GM19372 (cell line): ENCODE measurements around the gene CMYA5.
"Not testable (repeated sequence)": the region's sequence is repeated elsewhere in the genome, so short reads cannot be mapped to it uniquely, and the experiment has no call there.

Source experiments
- ATAC-seq: cut with Tn5 transposase; IDR thresholded peaks from one replicate; pipeline ENCODE4 v1.9.1; 2021; ENCODE audit warnings: mild to moderate bottlenecking, low read depth, moderate library complexity; ENCODE audit not compliant: unreplicated experiment

Gene CMYA5

DNA sequence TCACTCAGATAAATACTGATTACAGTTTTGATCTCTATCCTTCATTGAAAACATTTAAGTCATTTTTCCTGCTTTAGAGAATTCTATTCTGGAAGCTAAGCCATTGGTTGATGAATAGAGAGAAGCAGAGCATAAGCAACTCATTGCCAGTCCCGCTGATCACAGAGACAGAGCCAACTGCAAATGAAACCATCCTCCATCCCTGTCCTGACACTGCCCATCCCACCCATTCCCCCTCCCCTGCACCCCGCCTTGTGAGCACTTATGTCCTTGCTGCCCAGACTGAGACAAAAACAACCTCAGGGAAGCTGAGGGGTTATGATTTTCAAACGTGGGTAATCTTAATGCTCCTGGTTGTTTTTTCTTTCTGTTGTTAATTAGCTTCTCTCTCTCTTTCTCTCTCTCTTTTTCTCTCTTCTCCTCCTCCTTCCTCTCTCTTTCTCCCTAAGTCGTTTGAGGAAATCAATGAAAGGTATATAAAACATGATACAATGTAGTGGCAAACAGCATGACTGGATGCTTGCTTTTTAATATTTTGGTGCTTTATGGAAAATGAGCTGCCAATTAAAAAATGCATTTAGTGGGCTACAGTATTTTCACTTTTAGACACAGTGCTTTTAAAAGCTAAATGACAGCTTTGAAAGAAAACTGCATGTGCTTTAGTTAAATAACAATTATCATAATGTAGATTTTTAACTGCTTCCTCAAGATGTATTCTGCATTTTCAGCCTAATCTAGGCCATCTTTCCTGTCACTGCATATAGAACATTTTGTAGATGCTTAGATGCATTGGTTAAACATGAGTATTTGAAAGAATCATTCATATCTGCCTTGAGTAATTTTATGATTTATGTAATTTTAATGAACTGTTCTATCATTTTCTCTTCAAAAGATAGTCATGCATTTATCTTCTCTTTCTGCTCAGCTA is 57.3 kb downstream of the CMYA5 start:
- ATAC-seq = no peak

DNA sequence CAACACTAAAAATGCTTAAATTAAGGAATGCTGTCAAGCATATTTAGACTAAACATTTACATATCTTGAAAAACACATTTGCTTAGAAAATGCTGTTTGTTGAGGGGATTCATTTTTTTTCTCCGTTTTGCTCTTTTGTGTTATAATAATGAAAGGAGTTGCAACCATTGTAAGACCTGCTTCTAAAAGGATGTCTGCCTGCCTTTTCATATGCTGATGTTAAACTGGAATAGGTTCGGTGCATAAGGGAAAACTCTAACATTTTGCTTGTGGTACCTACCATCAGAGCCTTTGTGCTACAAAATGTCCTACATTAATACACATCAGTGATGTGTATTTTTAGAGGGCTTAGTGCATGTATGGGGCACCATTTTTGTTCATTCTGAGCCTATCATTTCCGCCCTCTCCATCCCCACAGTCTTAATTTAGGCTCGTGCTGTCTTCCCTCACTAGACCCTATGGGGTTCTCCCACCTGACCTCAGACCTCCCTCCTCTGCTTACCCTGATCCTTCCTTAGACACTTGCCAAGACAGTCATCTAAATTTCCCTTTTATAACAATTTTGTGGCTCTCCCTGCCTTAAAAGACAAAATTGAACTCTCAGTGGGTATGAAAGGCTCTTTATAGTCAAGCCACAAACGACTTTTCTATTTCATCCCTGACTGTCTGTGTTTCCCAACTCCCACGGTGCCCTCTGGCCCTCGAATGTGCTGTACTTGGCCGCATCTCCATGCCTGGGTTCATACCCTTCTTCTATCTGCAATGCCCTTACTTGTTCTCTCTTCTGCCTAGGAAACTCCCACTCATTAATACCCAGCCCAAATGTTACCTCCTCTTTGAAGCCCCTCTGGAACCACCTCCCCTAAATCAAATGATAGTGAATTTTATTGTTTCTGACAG is 61.2 kb downstream of the CMYA5 start:
- ATAC-seq = no peak

DNA sequence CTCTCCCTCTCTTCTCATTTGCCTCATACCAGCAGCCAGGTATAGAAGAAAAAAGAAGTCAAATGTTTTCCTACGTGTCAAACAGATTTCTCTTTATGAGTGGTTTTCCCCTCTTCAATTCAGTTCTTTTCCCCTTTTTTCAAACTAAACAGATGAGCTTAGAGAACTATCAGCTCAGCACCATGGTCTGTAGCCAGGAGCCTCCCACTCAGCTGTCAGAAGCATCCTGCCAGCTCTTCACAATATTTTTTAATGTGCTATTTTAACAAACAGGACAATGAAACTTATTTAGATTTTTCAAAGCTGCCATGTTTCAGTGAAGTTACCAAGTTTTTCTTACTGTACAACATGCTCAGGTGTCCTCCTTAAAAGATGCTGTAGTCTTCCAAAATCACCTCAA is 63.5 kb downstream of the CMYA5 start:
- ATAC-seq = no peak

DNA sequence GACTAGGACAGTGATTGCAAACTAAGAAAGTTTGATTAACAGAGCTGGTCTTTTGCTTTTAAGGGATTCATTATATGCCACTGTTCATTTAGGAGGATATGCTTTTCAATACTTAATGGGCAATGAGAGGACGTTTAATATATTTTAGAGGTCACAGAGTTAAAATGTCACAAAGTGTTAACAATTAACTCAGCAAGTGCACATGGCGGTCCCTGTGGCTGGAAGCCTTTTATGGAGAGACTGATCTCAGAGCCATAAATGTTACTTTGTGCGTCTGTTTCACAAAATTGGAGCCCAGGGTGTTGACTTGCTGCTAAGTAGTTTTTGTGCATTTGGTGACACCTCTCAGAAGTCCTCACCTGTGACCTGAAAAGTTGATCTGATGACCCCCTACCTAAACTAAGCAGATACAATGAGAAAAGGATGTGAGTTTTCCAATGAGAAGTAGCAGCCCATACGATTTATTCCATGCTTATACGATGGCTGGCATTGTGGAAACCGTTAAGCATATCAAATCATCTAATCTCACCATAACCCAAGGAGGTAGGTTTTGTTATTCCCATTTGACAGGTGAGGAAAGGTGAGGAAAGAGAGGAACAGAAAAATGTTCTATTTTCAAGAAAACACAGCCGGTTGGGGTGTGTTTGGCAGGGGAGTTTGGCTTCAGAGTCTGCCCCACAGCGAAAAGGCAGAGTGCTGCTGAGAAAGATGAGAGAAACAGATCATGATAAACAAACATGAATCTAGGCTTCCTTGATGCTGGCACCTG is 64.4 kb downstream of the CMYA5 start:
- ATAC-seq = no peak

DNA sequence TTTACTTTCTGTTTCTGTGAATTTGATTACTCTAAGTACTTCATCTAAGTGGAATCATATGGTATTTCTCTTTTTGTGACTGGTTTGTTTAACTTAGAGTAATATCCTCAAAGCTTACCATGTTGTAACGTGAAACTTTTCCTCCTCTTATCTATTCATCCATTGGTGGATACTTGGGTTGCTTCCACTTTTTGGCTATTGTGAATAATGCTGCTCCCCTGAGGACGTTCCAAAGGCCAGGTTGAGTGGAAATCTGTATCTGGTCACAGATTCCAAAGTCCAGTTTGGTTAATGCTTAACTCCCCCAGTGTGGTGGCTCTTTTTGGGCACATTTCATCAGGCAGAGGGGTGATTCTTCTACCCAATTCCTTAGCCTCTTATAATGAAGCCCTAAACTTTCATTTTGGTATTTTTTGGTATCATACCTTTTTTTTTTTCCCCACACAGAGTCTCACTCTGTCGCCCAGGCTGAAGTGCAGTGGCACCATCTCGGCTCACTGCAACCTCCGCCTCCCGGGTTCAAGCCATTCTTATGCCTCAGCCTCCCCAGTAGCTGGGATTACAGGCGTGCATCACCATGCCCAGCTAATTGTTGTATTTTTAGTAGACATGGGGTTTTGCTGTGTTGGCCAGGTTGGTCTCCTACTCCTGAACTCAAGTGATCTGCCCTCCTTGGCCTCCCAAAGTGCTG is 65.4 kb downstream of the CMYA5 start:
- ATAC-seq = no peak

DNA sequence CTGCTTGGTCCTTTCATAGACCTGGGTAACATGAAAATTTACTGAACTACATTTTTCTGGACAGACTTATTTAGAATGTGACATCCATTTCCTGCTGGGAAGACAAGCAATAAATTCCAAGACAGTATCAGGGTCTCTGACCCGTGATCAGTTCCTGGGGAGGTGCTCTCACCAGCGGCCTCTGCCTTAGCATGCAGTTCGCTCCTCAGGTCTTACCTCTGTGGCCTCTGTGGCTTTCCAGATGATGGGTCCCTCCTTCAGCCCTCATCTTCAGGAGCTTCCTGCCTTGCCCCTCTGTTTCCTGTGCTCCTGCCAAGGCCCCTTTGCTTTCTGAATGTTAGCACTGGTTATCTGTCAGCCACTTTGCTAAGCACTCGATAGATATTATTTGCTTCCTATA is 66.4 kb downstream of the CMYA5 start:
- ATAC-seq = no peak

DNA sequence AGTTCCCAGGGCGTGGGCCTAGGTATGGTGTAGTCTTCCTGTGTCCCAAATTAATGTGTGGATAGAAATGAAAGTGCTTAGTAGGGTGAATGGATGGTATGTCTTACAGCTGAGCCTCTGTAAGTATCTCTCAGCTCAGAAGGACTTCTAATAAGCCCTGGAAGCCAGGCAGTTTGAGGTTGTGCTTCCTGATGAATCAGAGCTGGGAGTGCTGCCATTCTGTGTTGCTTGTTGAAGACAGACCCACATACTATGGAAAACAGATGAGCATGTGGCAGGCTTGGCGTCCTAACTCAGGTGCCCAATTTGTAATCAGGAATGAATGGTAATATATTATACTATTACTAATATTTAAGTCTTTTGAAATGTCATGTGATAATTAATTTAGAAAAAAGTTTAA is 69.8 kb downstream of the CMYA5 start:
- no peak for ATAC-seq

DNA sequence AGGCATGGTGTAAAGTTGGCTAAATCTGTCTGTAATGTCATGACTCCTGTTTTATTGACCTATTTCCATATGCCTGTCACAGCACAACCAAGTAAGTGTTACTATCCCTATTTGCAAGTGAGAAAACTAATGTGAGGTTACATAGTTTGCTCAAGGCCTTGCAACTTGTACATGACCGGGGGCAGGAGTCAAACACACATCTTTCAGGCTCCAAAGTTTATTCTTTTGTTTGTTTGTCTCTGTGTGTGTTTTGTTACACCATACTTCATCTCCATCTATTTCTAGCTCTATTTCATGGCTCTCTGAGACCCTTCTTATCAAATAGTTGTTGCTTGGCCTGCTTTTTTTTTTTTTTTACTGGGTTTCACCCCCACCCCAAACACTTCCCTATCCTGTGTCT is 70.2 kb downstream of the CMYA5 start:
- ATAC-seq = no peak

DNA sequence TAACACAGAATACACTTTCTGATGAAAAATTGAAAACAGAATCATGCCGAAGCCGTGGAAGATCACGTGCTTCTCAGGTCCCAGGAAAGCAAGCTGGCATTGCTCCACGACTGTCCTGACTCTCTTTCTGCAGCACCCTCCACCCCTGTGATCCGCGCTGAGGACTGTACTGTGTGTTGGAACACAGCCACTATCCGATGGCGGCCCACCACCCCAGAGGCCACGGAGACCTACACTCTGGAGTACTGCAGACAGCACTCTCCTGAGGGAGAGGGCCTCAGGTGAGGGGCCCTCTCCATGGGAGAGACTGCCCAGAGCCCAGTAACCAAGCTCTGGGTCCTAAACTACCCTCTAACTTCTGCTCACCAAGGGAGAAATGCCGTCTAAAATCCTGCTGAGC is 73.3 kb downstream of the CMYA5 start:
- ATAC-seq = no peak

DNA sequence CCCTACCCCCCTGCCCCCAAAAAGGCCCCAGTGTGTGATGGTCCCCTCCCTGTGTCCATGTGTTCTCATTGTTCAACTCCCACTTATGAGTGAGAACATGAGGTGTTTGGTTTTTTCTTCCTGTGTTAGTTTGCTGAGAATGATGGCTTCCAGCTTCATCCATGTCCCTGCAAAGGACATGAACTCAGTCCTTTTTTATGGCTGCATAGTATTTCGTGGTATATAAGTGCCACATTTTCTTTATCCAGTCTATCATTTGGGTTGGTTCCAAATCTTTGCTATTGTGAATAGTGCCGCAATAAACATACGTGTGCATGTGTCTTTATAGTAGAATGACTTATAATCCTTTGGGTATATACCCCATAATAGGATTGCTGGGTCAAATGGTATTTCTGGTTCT is 74.5 kb downstream of the CMYA5 start:
- not testable (repeated sequence) for ATAC-seq

DNA sequence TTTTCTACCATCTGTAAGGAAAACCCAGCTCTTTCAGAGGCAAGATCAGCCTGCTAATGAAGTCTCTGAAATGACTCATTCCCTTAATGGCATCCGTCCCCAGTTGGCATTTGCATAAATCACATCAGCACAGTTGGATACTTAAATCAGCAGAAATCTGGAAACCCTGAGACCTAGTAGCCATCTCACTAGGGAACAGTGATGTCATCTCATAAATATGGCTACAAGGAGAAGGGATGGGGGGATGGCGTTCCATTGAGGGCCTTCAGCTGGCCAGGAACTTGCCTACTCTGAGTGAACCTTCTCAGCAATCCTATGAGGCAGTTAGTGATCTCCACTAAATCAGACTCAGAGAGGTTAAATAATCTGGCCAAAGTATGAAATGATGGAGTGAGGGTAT is 81.8 kb downstream of the CMYA5 start:
- no peak for ATAC-seq

DNA sequence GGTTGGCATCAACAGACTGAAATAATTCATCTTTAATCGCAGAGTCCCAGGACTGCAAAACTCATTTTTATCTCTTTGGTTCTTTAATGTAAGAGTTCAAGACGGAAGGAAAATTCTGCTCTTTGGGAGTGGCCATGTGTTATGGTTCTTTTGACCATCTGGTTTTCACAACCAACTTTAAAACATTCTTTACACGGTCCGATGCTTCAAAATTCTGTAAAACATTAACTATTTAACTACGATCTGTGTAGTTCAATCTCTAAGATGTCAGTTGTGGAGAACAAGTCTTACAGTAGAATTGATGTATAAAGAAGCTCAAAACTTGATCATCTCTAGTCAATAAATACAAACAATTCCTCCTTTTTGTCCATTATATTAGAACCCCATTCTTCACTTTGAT is 83.0 kb downstream of the CMYA5 start:
- ATAC-seq = no peak

DNA sequence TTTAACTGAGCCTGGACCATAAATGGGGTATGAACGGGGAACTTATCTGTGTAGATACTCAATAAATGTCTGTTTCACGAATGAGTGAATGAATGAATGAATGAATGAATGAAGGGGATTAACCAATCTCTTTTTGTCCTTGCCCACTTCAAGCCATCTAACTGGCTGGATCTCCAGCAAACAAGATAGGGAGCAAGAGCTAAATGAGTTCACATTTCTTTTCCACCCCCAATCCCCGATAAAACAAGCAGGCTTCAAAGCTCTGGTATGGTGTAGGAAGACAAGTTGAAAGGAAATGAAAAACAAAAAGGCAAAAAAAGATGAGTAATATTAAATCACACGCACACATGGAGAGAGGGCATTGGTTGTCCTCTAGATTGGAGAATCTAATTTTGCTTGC is 84.0 kb downstream of the CMYA5 start:
- no peak for ATAC-seq

DNA sequence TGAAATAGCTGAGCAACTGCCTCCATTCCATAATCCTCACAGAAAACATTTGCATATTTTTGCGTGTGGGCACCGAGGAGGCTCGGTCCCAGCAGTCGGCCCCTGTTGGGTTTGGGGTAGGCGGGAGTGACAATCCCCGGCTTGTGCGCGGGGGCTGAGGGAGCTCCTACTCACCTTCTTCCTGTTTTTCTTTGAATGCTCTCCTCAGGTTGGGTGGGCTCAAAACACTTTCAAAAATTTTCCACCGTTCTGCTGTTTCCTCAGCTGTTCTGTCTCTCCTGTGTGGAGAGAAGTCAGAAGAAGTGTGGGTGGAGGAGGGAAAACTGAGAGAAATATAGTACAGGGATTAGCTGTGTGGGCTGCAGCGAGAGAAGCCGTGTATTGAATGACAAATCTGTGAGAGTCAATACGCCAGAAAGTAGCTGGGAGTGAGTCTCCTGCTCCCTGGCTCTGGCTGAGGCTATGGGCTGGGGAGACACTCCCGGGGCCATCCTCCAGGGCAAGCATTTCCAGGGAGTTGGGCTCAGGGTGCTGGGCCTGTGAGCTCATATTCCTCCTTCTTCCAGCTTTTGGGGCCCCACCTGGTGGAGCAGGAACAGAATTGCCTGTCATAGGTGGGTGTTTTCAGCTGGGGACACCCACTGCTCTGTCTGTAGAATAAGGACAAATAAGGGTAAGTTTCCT is 84.7 kb downstream of the CMYA5 start:
- no peak for ATAC-seq

DNA sequence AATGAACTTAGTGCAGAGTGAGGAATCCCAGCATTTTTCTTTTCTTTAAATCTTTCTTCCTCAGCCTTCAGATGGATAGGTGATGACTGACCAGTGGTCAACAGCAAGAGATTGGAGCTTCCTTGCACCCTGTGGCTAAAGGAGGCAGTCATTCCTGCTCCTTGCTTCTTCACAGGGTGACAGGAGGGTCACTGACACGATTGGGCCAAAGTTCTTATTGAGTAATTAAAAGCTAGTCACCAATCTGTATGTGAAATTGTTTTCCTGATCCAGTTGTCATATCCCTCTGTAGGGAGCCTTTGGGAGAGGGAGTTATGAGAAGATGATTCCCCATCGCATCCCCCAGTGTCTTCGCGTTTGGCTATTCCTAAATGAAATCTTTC is 85.2 kb downstream of the CMYA5 start:
- ATAC-seq = no peak

DNA sequence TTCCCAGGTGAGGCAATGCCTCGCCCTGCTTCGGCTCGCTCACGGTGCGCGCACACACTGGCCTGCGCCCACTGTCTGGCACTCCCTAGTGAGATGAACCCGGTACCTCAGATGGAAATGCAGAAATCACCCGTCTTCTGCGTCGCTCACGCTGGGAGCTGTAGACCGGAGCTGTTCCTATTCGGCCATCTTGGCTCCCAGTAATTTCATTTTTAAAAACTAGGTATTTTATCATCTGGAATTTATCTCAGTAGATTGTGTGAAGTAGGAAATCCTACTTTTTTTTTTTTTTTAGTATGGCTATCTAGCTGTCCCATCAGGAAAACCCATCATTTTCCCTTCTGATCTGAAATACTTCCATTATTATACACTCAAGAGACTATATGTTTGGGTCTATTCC is 95.1 kb downstream of the CMYA5 start:
- not testable (repeated sequence) for ATAC-seq

DNA sequence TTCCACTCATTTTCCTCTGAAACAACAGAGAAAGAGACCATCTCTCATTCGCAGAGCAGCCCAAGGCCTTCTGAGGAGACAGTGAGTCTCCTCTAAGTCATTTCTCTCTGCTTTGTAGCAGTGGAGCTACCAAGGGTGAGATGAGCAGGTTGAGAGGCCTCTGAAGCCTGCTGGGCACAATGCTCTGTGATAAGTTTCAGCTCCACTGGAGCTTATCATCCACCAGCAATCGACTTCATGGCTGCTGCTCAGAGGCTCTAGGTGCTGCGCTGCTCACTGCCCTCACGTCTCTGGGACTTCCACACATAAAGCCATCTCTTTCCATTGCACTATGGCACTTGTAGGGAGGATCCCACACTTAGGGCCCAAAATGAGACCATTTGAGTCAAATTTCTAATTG is 96.3 kb downstream of the CMYA5 start:
- no peak for ATAC-seq

DNA sequence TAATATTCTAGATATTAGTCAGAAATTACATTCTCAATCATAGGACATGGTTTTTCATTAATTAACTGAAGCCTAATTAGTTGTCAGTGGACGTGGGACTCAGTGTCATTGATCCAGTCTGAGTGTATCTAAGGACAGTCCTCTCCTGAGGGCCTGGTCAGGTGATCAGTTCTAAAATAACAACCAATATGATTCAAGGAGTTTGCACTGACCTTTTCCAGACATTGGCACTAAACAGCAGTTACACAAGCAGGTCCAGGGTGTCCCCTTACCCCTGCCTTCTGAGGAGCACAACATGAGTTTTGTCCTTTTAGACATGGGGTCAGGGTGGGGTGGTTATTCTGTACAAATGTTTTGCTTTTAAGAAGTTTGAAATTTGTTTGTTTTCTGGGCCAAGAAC is 97.8 kb downstream of the CMYA5 start:
- ATAC-seq = no peak

DNA sequence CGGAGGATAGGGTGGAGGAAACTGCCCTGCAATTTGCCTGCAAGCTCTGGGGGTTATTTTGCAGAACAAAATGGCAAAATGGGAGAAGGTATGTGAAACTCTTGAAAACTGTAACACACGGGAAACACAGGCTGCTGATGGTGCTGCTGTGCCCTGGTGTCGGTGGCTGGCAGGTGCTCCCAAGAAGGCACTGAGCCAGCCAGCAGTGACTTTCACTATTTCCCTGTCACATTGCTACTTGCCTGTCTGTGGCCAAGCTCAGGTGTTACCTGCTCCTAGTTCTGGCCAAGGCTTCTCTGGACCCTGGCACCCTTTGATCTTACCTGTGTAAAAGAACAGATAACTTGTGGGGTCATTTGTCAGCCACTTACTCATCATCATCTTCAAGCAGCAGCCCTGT is 102.2 kb downstream of the CMYA5 start:
- ATAC-seq = no peak

DNA sequence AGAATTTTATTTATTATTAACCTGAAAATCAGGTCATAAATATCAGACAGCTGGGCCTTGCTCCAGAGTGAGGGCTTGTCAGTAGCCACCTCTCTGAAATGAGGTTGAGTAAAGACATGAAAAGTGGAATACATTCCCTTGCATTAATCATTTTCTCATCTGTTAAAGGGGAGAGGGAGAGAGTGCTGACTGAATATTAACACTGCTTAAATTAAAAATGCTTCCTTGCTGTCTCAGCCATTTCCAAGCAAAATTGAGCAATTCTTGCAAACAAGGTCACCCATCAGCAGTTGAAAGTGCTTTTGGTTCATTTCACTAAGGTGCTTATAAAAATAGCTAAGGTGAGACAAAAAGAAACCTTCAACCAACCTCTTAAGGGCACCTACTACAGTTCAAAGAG is 102.8 kb downstream of the CMYA5 start:
- ATAC-seq = no peak
